ENCODE data around the gene VWCE. TPM values are rescaled to one million over a fixed set of nuclear protein-coding genes. Genes with fewer than 3 reads are reported as not detected.
"Not testable (repeated sequence)": the region's sequence is repeated elsewhere in the genome, so short reads cannot be mapped to it uniquely, and the experiment has no call there.

Gene VWCE
- total RNA-seq, 2 experiments from 2014 or later: 5.2 to 6.8 TPM

DNA sequence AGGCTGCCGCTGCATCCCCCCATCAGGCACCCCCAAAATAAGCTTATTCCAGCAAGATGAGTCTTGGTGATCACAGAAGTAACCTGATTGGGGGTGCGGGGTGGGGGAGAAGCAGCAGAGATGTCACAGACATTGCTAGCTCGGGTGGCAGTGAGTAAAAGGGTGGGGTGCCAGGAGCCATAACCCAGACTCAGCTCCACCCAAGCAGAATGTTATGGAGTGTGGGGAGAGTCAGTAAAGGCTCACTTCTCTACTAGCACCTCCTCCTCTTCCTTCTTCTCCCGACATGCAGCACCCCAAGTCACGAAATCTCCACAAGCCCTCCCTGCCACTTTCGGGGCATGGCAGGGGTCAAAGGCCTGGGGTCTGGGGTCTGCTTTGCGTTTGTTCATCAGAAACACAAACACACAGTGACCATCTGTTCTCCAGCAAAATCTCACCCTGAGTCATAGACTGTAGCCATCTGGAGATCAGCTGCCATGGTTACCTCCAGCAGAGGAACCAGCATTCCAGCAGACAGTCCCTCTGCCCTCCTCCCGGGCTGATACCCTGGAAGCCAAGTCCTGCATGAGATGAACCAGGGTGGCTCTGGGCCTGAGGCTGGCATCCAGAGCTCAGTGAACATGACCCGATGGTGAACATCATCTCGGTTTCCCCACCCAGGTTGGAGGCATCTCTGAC, 68.5 kb downstream of the VWCE start:
- CTCF ChIA-PET; intact Hi-C loops (cut with DNase I, micrococcal nuclease); H3K27ac Mint-ChIP-seq; POLR2A ChIA-PET; ATAC-seq; H3K4me3 Mint-ChIP-seq; H3K9me3 Mint-ChIP-seq (ENCODE audit: low read depth); DNase-seq; H3K27me3 Mint-ChIP-seq; H3K4me1 Mint-ChIP-seq; H3K36me3 Mint-ChIP-seq (ENCODE audit: low read depth): not testable (repeated sequence)

GRCh38 chr11:61222692-61223091, 72.4 kb downstream of the VWCE start:
- CTCF ChIA-PET; H3K27me3 Mint-ChIP-seq; H3K4me1 Mint-ChIP-seq; POLR2A ChIA-PET; H3K27ac Mint-ChIP-seq; intact Hi-C loops (cut with DNase I, micrococcal nuclease); H3K9me3 Mint-ChIP-seq (ENCODE audit: low read depth); H3K36me3 Mint-ChIP-seq (ENCODE audit: low read depth); DNase-seq; ATAC-seq; H3K4me3 Mint-ChIP-seq: not testable (repeated sequence)

GRCh38 chr11:61222047-61222446, 73.1 kb downstream of the VWCE start, which contains the start of gene PGA4:
Gene PGA4, plus strand, starts transcription at chr11:61222347. Its CDS starts 54 bp downstream, at chr11:61222401.
- H3K36me3 Mint-ChIP-seq (ENCODE audit: low read depth); DNase-seq; intact Hi-C loops (cut with DNase I, micrococcal nuclease); H3K27ac Mint-ChIP-seq; H3K4me1 Mint-ChIP-seq; CTCF ChIA-PET; H3K4me3 Mint-ChIP-seq; ATAC-seq; POLR2A ChIA-PET; H3K27me3 Mint-ChIP-seq; H3K9me3 Mint-ChIP-seq (ENCODE audit: low read depth): not testable (repeated sequence)

- POLR2A ChIA-PET; ATAC-seq; H3K9me3 Mint-ChIP-seq (ENCODE audit: low read depth); intact Hi-C loops (cut with DNase I, micrococcal nuclease); H3K4me1 Mint-ChIP-seq; H3K36me3 Mint-ChIP-seq (ENCODE audit: low read depth); H3K4me3 Mint-ChIP-seq; H3K27ac Mint-ChIP-seq; H3K27me3 Mint-ChIP-seq; CTCF ChIA-PET; DNase-seq: not testable (repeated sequence)
Observed at GRCh38 chr11:61219016-61219415, 76.1 kb downstream of the VWCE start.

DNA sequence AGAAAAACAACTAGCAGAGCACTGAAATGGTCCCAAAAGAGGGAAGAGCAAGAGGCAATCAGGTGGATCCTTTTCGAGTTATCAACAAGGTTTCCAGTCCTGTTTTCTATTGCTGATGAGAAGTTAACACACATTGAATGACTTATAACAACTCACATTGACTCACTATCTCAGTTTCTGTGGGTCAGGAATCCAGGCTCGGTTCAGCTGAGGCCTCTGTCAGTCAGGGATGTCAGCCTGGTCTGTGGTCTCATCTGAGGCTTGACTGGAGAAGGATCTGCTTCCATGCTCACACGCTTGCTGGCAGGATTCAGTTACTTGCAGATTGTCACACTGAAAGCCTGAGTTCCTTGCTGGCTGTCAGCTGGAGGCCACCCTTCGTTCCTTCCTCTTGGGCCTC, 76.8 kb downstream of the VWCE start:
- peak; percentile 49 for ATAC-seq

GRCh38 chr11:61213711-61214324, 81.3 kb downstream of the VWCE start:
- ATAC-seq; H3K4me3 Mint-ChIP-seq; DNase-seq; H3K36me3 Mint-ChIP-seq (ENCODE audit: low read depth); H3K27ac Mint-ChIP-seq; H3K9me3 Mint-ChIP-seq (ENCODE audit: low read depth); POLR2A ChIA-PET; CTCF ChIA-PET; H3K4me1 Mint-ChIP-seq; intact Hi-C loops (cut with DNase I, micrococcal nuclease); H3K27me3 Mint-ChIP-seq: not testable (repeated sequence)

More for the DNA sequence above, 76.8 kb downstream of the VWCE start:
- DNase-seq; H3K27me3 Mint-ChIP-seq; H3K27ac Mint-ChIP-seq; H3K36me3 Mint-ChIP-seq (ENCODE audit: low read depth); H3K9me3 Mint-ChIP-seq (ENCODE audit: low read depth); H3K4me1 Mint-ChIP-seq; intact Hi-C loops (cut with DNase I, micrococcal nuclease); H3K4me3 Mint-ChIP-seq; CTCF ChIA-PET; POLR2A ChIA-PET: not testable (repeated sequence)

DNA sequence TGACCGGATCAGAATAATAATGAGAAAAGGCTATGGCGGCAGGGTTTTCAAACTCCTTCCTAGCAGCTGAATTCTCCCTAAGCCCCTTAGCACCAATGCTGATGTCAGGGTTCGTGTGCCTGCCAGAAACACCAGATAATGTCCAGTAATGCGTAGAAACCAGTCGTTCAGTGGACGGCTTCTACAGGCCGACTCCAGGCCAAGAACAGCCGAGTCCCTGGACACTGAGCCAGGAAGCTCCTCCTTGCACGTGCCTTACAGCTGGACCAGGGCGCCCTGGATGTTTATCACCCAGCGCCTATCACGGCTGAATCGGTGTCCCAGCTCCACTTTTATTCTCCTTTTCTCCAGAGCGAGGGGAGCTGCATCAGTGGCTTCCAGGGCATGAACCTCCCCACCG, 82.9 kb downstream of the VWCE start:
- H3K9me3 Mint-ChIP-seq (ENCODE audit: low read depth); H3K4me1 Mint-ChIP-seq; intact Hi-C loops (cut with DNase I, micrococcal nuclease); DNase-seq; H3K27ac Mint-ChIP-seq; H3K27me3 Mint-ChIP-seq; H3K36me3 Mint-ChIP-seq (ENCODE audit: low read depth); H3K4me3 Mint-ChIP-seq; POLR2A ChIA-PET; CTCF ChIA-PET; ATAC-seq: not testable (repeated sequence)

- H3K27ac Mint-ChIP-seq; CTCF ChIA-PET; H3K4me3 Mint-ChIP-seq; H3K4me1 Mint-ChIP-seq; H3K9me3 Mint-ChIP-seq (ENCODE audit: low read depth); DNase-seq; H3K27me3 Mint-ChIP-seq; POLR2A ChIA-PET; ATAC-seq; intact Hi-C loops (cut with DNase I, micrococcal nuclease); H3K36me3 Mint-ChIP-seq (ENCODE audit: low read depth): not testable (repeated sequence)
Observed at GRCh38 chr11:61211327-61211952, 83.7 kb downstream of the VWCE start.

- ATAC-seq; CTCF ChIA-PET; H3K4me3 Mint-ChIP-seq; intact Hi-C loops (cut with DNase I, micrococcal nuclease); H3K4me1 Mint-ChIP-seq; H3K36me3 Mint-ChIP-seq (ENCODE audit: low read depth); POLR2A ChIA-PET; H3K27ac Mint-ChIP-seq; H3K9me3 Mint-ChIP-seq (ENCODE audit: low read depth); H3K27me3 Mint-ChIP-seq; DNase-seq: not testable (repeated sequence)
Observed at GRCh38 chr11:61210629-61211028, 84.5 kb downstream of the VWCE start.

Other genes starting within 250 kb of the VWCE start
- gene CD5, start 192.8 kb downstream of the VWCE start, total RNA-seq: 100 to 1,000 TPM; 298 to 399 TPM
- gene VPS37C, start 133.9 kb downstream of the VWCE start, total RNA-seq: 10 to 100 TPM in 1 of 2 experiments, 1 to 10 TPM in 1; 9.5 to 10.6 TPM
- not detected for gene PGA3, start 91.8 kb downstream of the VWCE start, total RNA-seq
- not detected for gene PGA4, start 73.0 kb downstream of the VWCE start, total RNA-seq
- gene PGA5, start 54.1 kb downstream of the VWCE start, total RNA-seq: not detected
- gene DDB1, start 37.8 kb upstream of the VWCE start, total RNA-seq: 100 to 1,000 TPM; 258 to 268 TPM
- gene TKFC, start 37.9 kb upstream of the VWCE start, total RNA-seq: 100 to 1,000 TPM; 100 to 107 TPM
- 10 to 100 TPM; 31.8 to 34.4 TPM for gene CYB561A3, start 66.6 kb upstream of the VWCE start, total RNA-seq
- 10 to 100 TPM; 38.6 to 56.5 TPM for gene TMEM138, start 67.1 kb upstream of the VWCE start, total RNA-seq
- gene TMEM216, start 97.3 kb upstream of the VWCE start, total RNA-seq: 1 to 10 TPM; 8.3 to 8.8 TPM
- 100 to 1,000 TPM; 108 to 179 TPM for gene CPSF7, start 134.7 kb upstream of the VWCE start, total RNA-seq
- gene SDHAF2, start 134.8 kb upstream of the VWCE start, total RNA-seq: 10 to 100 TPM; 23.6 to 33.6 TPM
- gene LRRC10B, start 213.4 kb upstream of the VWCE start, total RNA-seq: not detected